Subcutaneous adipose tissue (tissue), 4 donors: Measurements from ENCODE around the gene SPATA20. TPM values are rescaled to one million over a fixed set of nuclear protein-coding genes. Genes with fewer than 3 reads are reported as not detected.

Source experiments
- CTCF ChIP-seq: fragments of 450-650 bp; IDR thresholded peaks from one replicate; pipeline ENCODE4 v1.5.1; 2016; ENCODE audit warnings: low read depth, mild to moderate bottlenecking, control low read depth, antibody characterized with exemption, moderate library complexity
- total RNA-seq, 4 donors: library from RNA; depleted of rRNA; stranded (reverse); fragments of >200 nt; gene quantifications; one replicate each; pipeline ENCODE4 v1.1.0, GENCODE V29; 2016

The SPATA20 gene
- total RNA-seq: 10 to 100 TPM; 24.5 to 64.0 (median 48.9) TPM

DNA sequence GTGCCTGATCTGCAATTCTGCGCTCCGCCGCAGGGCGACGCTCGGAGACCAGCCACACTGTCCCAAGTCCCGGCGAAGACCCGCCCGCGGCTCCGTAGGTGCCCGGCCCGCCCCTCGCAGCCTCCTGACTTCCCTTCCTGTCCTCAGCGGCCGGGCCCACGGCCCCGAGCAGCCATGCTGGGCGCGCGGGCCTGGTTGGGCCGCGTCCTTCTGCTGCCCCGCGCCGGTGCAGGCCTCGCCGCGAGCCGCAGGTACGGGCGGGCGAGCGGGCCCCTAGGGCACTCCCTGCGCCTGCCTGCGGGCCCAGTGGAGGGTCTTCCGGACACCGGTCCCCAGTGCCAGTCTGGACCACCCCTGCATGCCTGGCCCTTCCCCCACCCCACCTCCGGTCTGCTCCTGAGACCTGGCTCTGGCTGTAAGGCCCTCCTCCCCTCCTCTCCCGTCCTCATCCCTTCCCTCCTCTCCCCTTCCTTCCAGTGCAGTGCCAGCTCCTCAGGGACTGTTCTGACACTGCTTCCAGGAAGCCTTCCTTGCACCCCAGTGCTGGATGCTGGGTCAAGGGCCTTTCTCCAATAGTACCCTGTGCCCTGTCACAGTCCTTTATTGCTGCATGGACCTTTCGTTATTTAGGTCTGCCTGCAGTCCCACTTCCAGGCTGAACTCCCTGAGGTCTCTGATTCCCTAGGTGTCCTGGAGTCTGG, at the start of gene SPATA20:
SPATA20 (plus strand) TSS at position 140 of the 701 bp plus-strand sequence; CDS start at position 175, 35 bp downstream.
- no peak for TF ChIP-seq CTCF

GRCh38 chr17:50498021-50498874, 48.7 kb upstream of the SPATA20 start:
- no peak for TF ChIP-seq CTCF

DNA sequence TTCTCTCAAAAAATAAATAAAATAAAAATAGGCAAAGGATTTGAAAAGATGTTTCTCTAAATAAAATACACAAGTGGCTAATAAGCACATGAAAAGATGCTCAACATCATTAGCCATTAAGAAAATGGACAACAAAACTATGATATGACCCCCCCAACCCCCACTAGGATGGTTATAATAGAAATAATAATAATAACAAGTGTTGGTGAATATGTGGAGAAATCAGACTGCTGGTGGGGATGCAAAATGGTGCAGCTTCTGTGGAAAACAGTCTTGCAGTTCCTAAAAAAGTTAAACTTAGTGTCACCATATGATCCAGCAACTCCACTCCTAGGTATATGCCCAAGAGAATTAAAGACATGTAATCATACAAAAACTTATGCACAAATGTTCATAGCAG, 47.7 kb upstream of the SPATA20 start:
- TF ChIP-seq CTCF: no peak

DNA sequence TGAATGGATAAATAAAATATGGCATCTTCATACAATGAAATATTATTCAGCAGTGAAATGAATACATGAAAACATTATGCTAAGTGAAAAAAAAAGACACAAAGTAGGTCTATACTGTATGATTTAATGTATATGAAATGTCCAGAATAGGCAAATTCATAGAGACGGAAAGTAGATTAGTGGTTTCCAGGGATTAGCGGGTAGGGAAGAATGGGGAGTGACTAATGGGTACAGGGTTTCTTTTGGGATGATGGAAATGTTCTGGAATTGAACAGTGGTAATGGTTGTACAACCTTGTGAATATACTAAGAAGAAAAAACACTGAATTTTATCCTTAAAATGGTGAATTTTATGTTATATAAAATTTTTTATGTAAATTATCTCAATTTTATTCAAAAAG, 47.3 kb upstream of the SPATA20 start:
- TF ChIP-seq CTCF: no peak

GRCh38 chr17:50501054-50501453, 45.9 kb upstream of the SPATA20 start:
- no peak for TF ChIP-seq CTCF

DNA sequence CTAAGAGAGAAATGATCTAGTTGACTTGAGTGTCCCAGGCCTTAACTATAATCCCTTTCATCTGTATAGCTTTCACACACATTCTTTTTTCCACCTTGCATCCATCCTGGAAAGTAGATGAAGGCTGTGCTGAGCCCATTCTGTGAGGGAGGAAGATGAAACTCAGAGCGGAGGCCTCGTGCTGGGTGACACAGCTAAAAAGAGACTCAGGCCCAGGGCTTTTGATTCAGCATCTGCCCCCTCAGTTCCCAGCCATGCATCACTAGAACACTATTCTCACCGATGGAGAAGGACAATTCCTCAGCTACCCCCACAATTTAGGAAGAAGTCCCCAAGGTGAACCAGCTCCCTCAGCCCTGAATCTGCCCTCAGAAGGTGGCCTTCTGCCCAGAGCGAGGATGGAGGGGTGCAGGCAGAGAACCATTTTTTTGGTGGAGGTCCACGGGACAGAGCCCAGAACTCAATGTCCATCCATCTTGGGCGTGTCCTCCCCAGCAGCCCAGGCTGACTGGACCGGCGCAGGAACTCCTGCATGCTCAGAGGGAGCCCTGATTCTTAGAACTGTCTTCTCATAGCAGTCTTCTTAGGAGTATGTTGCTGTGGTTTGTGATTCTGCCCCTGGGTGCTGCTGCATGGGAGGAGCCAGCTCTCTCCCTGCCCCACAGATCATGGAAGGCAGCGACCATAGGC, 44.5 kb upstream of the SPATA20 start:
- no peak for TF ChIP-seq CTCF

GRCh38 chr17:50505591-50506130, 41.3 kb upstream of the SPATA20 start:
- TF ChIP-seq CTCF: no peak
